ENCODE measurements around the gene AIM2. TPM values are rescaled to one million over a fixed set of nuclear protein-coding genes. Genes with fewer than 3 reads are reported as not detected.

Gene AIM2
- total RNA-seq, 6 experiments from 2014 or later = 0.73 to 1.1 (median 0.80) TPM; not detected in 3

DNA sequence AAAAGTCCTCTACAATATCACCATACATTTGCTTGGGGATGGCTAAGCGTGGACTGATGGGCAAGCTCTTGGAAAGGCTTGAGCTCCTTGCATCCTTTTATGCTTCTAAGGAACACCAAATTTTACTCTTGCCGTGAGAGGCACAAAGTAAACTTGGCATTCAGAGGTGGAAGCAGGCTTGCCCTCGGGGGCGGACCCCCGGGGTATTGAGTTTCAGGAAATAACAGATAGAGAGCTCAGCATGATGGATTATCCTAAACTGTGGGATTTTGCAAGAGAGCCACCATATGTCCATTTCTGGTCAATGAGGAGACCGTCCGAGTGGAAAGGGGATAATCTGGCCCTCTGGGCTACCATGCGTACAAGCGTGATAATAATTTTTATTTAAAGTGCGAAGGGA, 52.8 kb downstream of the AIM2 start:
- Histone ChIP-seq H3K36me3 (no peaks in the 10 kb centered on the region), H3K9me3 (no peaks in the 10 kb centered on the region), H3K27ac (no peak overlapping the region), H3K4me3 (no peak overlapping the region), H3K4me1 (no peaks in the 10 kb centered on the region), H3K27me3 (no peaks in the 10 kb centered on the region)
- TF ChIP-seq CTCF (IDR thresholded peaks at IDR 0.05) = no peak
- TF ChIP-seq POLR2A (IDR thresholded peaks at IDR 0.05) = no peak
- WGBS (ENCODE audit: insufficient coverage, low coverage, low lambda C conversion rate, missing lambda C conversion rate) = 73% methylated on average over 10 of the region's 10 CpGs
- ATAC-seq (no peak), DNase-seq (no peak)
- intact Hi-C loops (cut with DNase I) = no loop called here

DNA sequence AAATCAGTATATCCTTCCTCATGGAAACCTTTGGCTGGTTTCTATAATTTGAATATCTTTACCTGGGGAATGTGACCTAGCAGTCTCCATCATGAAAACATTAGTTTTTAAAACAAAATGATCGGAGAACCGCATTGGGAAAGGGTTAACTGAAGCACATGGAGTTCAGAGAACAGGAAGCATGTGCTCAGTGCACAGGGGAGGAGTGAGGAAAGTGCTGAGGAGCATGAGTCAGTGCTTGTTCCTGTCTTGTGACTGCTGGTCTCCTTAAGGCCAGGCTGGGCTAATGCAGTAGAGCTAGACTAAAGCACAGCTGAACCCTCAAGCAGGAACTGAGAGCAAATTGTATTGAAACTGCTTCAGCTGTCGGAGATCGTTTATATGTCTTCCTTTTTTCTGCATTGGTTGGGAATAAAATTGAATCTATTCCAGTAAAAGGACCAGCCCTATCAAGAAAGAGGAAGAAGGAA, 61.1 kb downstream of the AIM2 start:
- Histone ChIP-seq H3K4me1 (peaks cover 0 to 6% (median 0%) of the 10 kb centered on the region in 4 donors), H3K27me3 (no peaks in the 10 kb centered on the region), H3K9me3 (no peaks in the 10 kb centered on the region), H3K27ac (peak overlapping the region; percentile 7 to 41 (median 31)), H3K4me3 (no peak overlapping the region), H3K36me3 (peaks cover 0 to 9% (median 3%) of the 10 kb centered on the region in 4 donors)
- peak; percentile 38 to 62 (median 56) for DNase-seq
- TF ChIP-seq POLR2A (IDR thresholded peaks at IDR 0.05) (peak; percentile 18), CTCF (IDR thresholded peaks at IDR 0.05) (no peak)
- peak; percentile 89 to 92 (median 90) for ATAC-seq
- WGBS (ENCODE audit: insufficient coverage, low coverage, low lambda C conversion rate, missing lambda C conversion rate) = 17% methylated on average over 4 of the region's 4 CpGs
- intact Hi-C loops (cut with DNase I) = no loop called here

DNA sequence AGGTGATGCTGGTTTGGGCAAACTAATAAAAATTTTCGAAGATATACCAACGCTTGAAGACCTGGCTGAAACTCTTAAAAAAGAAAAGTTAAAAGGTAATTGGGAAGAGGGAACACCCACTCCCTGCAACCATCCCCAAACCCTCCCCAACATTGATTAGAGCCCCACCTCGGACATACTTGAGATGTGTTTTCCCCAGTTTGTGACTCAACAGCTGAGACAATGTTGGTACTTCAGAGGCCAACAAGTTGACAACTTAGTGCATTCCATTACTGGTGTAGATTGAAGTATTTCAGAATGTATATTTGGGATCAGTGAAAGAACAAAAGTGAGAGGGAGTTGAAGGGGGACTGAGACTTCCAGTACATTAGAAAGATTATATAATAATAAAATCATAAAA, 61.7 kb downstream of the AIM2 start:
- DNase-seq (no peak), ATAC-seq (no peak)
- H3K4me3 ChIP-seq = no peak overlapping the region
- TF ChIP-seq POLR2A (IDR thresholded peaks at IDR 0.05) (no peak), CTCF (IDR thresholded peaks at IDR 0.05) (no peak)
- H3K27ac ChIP-seq = peak overlapping the region in 2 of 3 donors; percentile 7 to 41
- H3K4me1 ChIP-seq = peaks cover 0 to 6% (median 0%) of the 10 kb centered on the region in 4 donors
- no peaks in the 10 kb centered on the region for H3K9me3 ChIP-seq
- intact Hi-C loops (cut with DNase I) = no loop called here
- H3K27me3 ChIP-seq = no peaks in the 10 kb centered on the region
- 29% methylated on average over 3 of the region's 3 CpGs for WGBS (ENCODE audit: insufficient coverage, low coverage, low lambda C conversion rate, missing lambda C conversion rate)
- peaks cover 0 to 9% (median 3%) of the 10 kb centered on the region in 4 donors for H3K36me3 ChIP-seq

GRCh38 chr1:159014003-159014571, 62.5 kb downstream of the AIM2 start:
- peak overlapping the region in 1 of 3 donors; percentile 49 for H3K4me3 ChIP-seq
- peaks cover 0 to 9% (median 3%) of the 10 kb centered on the region in 4 donors for H3K36me3 ChIP-seq
- no peak for TF ChIP-seq POLR2A (IDR thresholded peaks at IDR 0.05)
- no peak for TF ChIP-seq CTCF (IDR thresholded peaks at IDR 0.05)
- 40% methylated on average over 1 of the region's 3 CpGs for WGBS (ENCODE audit: insufficient coverage, low coverage, low lambda C conversion rate, missing lambda C conversion rate)
- ATAC-seq = no peak
- no peaks in the 10 kb centered on the region for H3K9me3 ChIP-seq
- H3K4me1 ChIP-seq = peaks cover 0 to 6% (median 0%) of the 10 kb centered on the region in 4 donors
- H3K27me3 ChIP-seq = no peaks in the 10 kb centered on the region
- no peak for DNase-seq
- intact Hi-C loops (cut with DNase I) = no loop called here
- H3K27ac ChIP-seq = peak overlapping the region in 2 of 3 donors; percentile 35 to 80

All from right lobe of liver (tissue), 6 donors.